ENCODE results near the gene TSPAN3. TPM values are rescaled to one million over a fixed set of nuclear protein-coding genes. Genes with fewer than 3 reads are reported as not detected.

TSPAN3 gene
- total RNA-seq, 2 experiments from 2014 or later, result 35.2 to 47.2 TPM

- BruUV-seq (replicated peaks), result no TSS peak
- Histone ChIP-seq H3K4me1 (ENCODE audit: insufficient read depth, low read length, poor library complexity, severe bottlenecking) (peaks cover 4% of the 10 kb centered on the region), H3K27ac (ENCODE audit: low read depth, low read length, poor library complexity, severe bottlenecking) (no peak overlapping the region), H3K36me3 (ENCODE audit: insufficient read depth, low read length) (no peaks in the 10 kb centered on the region), H3K9me3 (ENCODE audit: low read length) (peaks cover 10% of the 10 kb centered on the region; the same call in 1 of the 2 replicates), H4K20me1 (ENCODE audit: insufficient read depth, low read length) (no peaks in the 10 kb centered on the region), H3K4me2 (ENCODE audit: low read length) (no peak overlapping the region), H3K9me2 (ENCODE audit: insufficient read depth, low read length) (no peaks in the 10 kb centered on the region), H3K79me2 (ENCODE audit: insufficient read depth, low read depth, low read length) (no peaks in the 10 kb centered on the region), H3K4me3 (ENCODE audit: low read depth, low read length, poor library complexity, severe bottlenecking) (no peak overlapping the region), H2AFZ (ENCODE audit: low read length) (no peak overlapping the region)
- ChIA-PET POLR2A (no interaction called here), CTCF (ENCODE audit: unreplicated experiment) (no interaction called here)
- TF ChIP-seq CTCF (conservative IDR thresholded peaks at IDR 0.05; ENCODE audit: low read length) (peak; percentile 71), EZH2phosphoT487 (IDR thresholded peaks at IDR 0.05; ENCODE audit: borderline replicate concordance, low read depth, low read length) (no peak)
- DNase-seq (ENCODE audit: low spot score), result no peak
- intact Hi-C loops (cut with micrococcal nuclease; ENCODE audit: unreplicated experiment), result no loop called here
These were observed 36.0 kb downstream of the TSPAN3 start for GRCh38 chr15:77034695-77035489.

GRCh38 chr15:77033729-77034671 lies 36.9 kb downstream of the TSPAN3 start:
- Histone ChIP-seq H3K79me2 (ENCODE audit: insufficient read depth, low read depth, low read length) (no peaks in the 10 kb centered on the region), H3K4me3 (ENCODE audit: low read depth, low read length, poor library complexity, severe bottlenecking) (no peak overlapping the region), H4K20me1 (ENCODE audit: insufficient read depth, low read length) (no peaks in the 10 kb centered on the region), H3K36me3 (ENCODE audit: insufficient read depth, low read length) (no peaks in the 10 kb centered on the region), H3K27ac (ENCODE audit: low read depth, low read length, poor library complexity, severe bottlenecking) (no peak overlapping the region), H3K4me2 (ENCODE audit: low read length) (no peak overlapping the region), H3K9me2 (ENCODE audit: insufficient read depth, low read length) (no peaks in the 10 kb centered on the region), H2AFZ (ENCODE audit: low read length) (no peak overlapping the region), H3K9me3 (ENCODE audit: low read length) (peaks cover 10% of the 10 kb centered on the region; the same call in 1 of the 2 replicates), H3K4me1 (ENCODE audit: insufficient read depth, low read length, poor library complexity, severe bottlenecking) (peaks cover 4% of the 10 kb centered on the region)
- TF ChIP-seq EZH2phosphoT487 (IDR thresholded peaks at IDR 0.05; ENCODE audit: borderline replicate concordance, low read depth, low read length), result no peak
- POLR2A ChIA-PET, result no interaction called here
- CTCF ChIA-PET (ENCODE audit: unreplicated experiment), result interaction anchor here (0.6 kb wide), 1 partner anchor 16 kb away, joined by 3 read pairs; no protein-coding TSS in a partner anchor
- intact Hi-C loops (cut with micrococcal nuclease; ENCODE audit: unreplicated experiment), result no loop called here
- no peak for DNase-seq (ENCODE audit: low spot score)
- BruUV-seq (replicated peaks), result no TSS peak

DNA sequence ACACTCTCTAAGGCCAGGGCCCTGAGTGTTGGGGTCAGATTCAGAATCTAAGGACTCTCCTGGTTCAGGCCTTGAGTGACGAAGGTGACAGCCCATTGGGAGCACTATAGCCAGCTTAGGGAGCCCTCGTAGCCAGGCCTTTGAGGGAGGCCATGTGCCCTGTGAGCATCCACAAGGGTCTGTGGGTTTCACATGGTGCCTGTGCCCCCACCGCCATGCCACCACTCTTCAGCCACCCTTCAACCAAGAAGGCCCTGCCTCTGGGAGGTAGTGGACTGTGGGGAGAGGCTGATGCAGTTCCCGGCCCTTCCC lies 37.5 kb downstream of the TSPAN3 start:
- CTCF ChIA-PET (ENCODE audit: unreplicated experiment), result no interaction called here
- H3K4me3 ChIP-seq (ENCODE audit: low read depth, low read length, poor library complexity, severe bottlenecking), result no peak overlapping the region
- peaks cover 10% of the 10 kb centered on the region; the same call in 1 of the 2 replicates for H3K9me3 ChIP-seq (ENCODE audit: low read length)
- H2AFZ ChIP-seq (ENCODE audit: low read length), result no peak overlapping the region
- H3K36me3 ChIP-seq (ENCODE audit: insufficient read depth, low read length), result no peaks in the 10 kb centered on the region
- no TSS peak for BruUV-seq (replicated peaks)
- no peak for DNase-seq (ENCODE audit: low spot score)
- no peak overlapping the region for H3K4me2 ChIP-seq (ENCODE audit: low read length)
- no peaks in the 10 kb centered on the region for H3K79me2 ChIP-seq (ENCODE audit: insufficient read depth, low read depth, low read length)
- H3K27ac ChIP-seq (ENCODE audit: low read depth, low read length, poor library complexity, severe bottlenecking), result no peak overlapping the region
- no peaks in the 10 kb centered on the region for H3K9me2 ChIP-seq (ENCODE audit: insufficient read depth, low read length)
- intact Hi-C loops (cut with micrococcal nuclease; ENCODE audit: unreplicated experiment), result no loop called here
- TF ChIP-seq CTCF (conservative IDR thresholded peaks at IDR 0.05; ENCODE audit: low read length) (no peak), EZH2phosphoT487 (IDR thresholded peaks at IDR 0.05; ENCODE audit: borderline replicate concordance, low read depth, low read length) (no peak)
- H4K20me1 ChIP-seq (ENCODE audit: insufficient read depth, low read length), result no peaks in the 10 kb centered on the region
- POLR2A ChIA-PET, result no interaction called here
- H3K4me1 ChIP-seq (ENCODE audit: insufficient read depth, low read length, poor library complexity, severe bottlenecking), result peaks cover 4% of the 10 kb centered on the region

Data from OCI-LY7 (cell line).